Measurements from ENCODE around the gene SPPL2B.
A peak's percentile ranks its signal among the peaks of the same experiment; 100 is the strongest.
"Not testable (repeated sequence)": the region's sequence is repeated elsewhere in the genome, so short reads cannot be mapped to it uniquely, and the experiment has no call there.

SPPL2B gene

GRCh38 chr19:2338751-2339643 lies 10.5 kb downstream of the SPPL2B start:
- DNase-seq: no peak

GRCh38 chr19:2339644-2340310 lies 11.3 kb downstream of the SPPL2B start:
- no peak for DNase-seq

- DNase-seq: no peak
Observed at GRCh38 chr19:2340496-2341243, 12.2 kb downstream of the SPPL2B start.

GRCh38 chr19:2341244-2341751 lies 12.8 kb downstream of the SPPL2B start:
- DNase-seq: no peak

- DNase-seq: no peak
Observed at GRCh38 chr19:2341982-2342381, 13.5 kb downstream of the SPPL2B start.

- no peak for DNase-seq
Observed at GRCh38 chr19:2342656-2343288, 14.3 kb downstream of the SPPL2B start.

GRCh38 chr19:2343289-2343982 lies 15.0 kb downstream of the SPPL2B start:
- DNase-seq: no peak

- DNase-seq: no peak
Observed at GRCh38 chr19:2344381-2344870, 15.9 kb downstream of the SPPL2B start.

- DNase-seq: no peak
Observed at GRCh38 chr19:2345076-2345475, 16.6 kb downstream of the SPPL2B start.

GRCh38 chr19:2345794-2346663 lies 17.5 kb downstream of the SPPL2B start:
- DNase-seq: peak; percentile 8

- DNase-seq: not testable (repeated sequence)
Observed at GRCh38 chr19:2349818-2350217, 21.3 kb downstream of the SPPL2B start.

GRCh38 chr19:2350656-2351055 lies 22.2 kb downstream of the SPPL2B start:
- no peak for DNase-seq

- no peak for DNase-seq
Observed at GRCh38 chr19:2351591-2351990, 23.1 kb downstream of the SPPL2B start.

- DNase-seq: no peak
Observed at GRCh38 chr19:2352121-2352520, 23.6 kb downstream of the SPPL2B start.

- DNase-seq: no peak
Observed at GRCh38 chr19:2353159-2353886, 24.8 kb downstream of the SPPL2B start.

- no peak for DNase-seq
Observed at GRCh38 chr19:2353887-2354592, 25.6 kb downstream of the SPPL2B start.

- no peak for DNase-seq
Observed at GRCh38 chr19:2354670-2355069, 26.2 kb downstream of the SPPL2B start.

GRCh38 chr19:2355168-2356035 lies 26.9 kb downstream of the SPPL2B start:
- DNase-seq: no peak

Measured in NCI-H510A treated with DMSO at 0.1 percent for 48 hours (cell line).